Hematopoietic multipotent progenitor cell treated with erythropoietin and hydrocortisone succinate and interleukin-3 and kit ligand, for 4 days (in vitro differentiated cells): Measurements from ENCODE around the gene NPC2.
"Not testable (repeated sequence)": the region's sequence is repeated elsewhere in the genome, so short reads cannot be mapped to it uniquely, and the experiment has no call there.

Source experiments
- DNase-seq: peaks from one replicate; pipeline ENCODE4 v3.0.0-alpha.2; 2015

NPC2 gene

GRCh38 chr14:74464785-74465184 lies 28.3 kb downstream of the NPC2 start:
- DNase-seq: no peak

DNA sequence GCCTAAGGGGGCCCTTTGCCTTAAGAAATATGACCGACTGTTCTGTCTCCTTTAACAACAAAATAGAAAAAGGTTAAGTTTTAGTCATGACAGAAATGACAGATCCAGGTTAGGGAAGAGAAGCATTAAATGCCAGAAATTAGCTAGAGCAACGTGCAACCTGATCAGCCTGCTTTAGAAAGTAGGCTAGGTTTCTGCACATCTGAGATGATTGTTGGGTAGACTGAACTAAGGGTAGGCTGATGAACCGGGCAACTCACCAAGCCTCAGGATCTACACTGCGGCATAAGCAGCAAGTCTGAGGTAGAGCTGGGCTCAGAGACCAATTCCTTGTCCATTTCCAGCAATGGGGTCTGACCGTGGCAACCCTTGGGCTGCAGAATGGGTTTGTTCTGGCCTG lies 29.4 kb downstream of the NPC2 start:
- no peak for DNase-seq

GRCh38 chr14:74462993-74463392 lies 30.1 kb downstream of the NPC2 start:
- DNase-seq: peak; percentile 10

- DNase-seq: peak; percentile 16
Measured at GRCh38 chr14:74459976-74460375, 33.1 kb downstream of the NPC2 start.

- DNase-seq: peak; percentile 79
Measured at GRCh38 chr14:74459289-74459946, 33.7 kb downstream of the NPC2 start.

GRCh38 chr14:74457565-74457895 lies 35.6 kb downstream of the NPC2 start:
- no peak for DNase-seq

- no peak for DNase-seq
Measured at GRCh38 chr14:74456684-74457564, 36.2 kb downstream of the NPC2 start.

- DNase-seq: not testable (repeated sequence)
Measured at GRCh38 chr14:74454397-74454796, 38.7 kb downstream of the NPC2 start.

GRCh38 chr14:74444866-74445265 lies 48.2 kb downstream of the NPC2 start:
- DNase-seq: no peak

DNA sequence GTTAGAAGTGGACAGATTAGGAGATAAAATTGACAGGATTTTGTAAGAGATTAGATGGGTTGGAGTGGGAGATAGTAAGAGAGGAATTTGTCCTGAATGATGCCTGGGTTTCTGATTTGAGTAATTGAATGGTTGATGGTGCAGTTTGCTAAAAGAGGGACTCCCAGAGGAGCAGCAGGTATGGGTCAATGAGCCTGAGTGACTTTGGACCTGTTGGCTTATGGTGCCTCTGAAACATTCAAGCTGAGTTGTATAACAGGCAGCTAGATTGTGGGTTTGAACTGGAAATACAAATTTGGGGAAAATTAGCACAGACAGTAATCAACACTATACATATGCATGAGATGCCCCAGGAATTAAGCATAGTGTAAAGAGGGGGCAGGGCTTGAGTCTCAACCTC lies 50.3 kb downstream of the NPC2 start:
- DNase-seq: no peak

DNA sequence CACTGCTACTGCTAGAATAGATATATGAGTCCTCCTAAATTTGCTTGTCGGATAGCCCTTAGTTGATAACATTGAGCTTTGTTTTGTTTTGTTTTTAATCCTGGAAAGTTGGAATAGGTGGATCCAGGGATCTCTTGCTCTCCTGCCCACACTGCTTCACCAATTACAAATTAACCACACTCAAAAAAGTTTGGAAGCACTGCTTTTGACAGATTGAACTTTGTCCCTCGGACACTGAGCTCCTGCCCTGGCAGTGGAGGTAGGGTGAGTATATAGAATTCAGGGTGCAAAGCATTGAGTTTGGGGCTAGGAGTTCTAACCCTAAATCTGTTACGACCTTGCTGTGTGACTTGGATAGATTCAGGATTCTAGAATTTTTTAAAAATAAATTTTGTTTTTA lies 52.0 kb downstream of the NPC2 start:
- no peak for DNase-seq

DNA sequence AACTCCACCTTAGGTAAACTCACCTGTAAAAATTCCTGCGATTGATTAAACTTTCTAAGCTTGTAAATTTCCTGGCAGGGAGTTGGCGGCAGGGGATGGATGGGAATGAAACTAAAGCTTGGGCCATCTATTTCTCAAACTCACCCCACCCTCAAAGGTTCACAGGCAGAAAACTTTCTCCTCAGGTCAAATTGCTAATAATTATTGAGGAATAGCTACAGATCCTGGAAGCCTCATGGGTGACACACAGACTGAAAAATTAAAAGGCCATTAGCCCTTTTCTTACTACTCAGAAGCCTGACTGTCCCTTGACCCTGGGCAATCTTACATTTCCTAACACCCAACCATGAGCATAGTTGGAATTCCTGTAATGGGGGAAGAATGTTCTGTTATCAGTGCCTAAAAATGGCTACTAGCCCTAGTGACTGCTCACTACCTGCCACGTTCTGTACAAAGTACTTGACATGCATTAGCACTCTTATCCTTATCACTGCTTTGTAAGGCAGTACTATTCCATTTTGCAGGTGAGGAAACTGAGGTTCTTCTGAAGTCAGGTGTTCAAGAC lies 54.7 kb downstream of the NPC2 start:
- DNase-seq: no peak

DNA sequence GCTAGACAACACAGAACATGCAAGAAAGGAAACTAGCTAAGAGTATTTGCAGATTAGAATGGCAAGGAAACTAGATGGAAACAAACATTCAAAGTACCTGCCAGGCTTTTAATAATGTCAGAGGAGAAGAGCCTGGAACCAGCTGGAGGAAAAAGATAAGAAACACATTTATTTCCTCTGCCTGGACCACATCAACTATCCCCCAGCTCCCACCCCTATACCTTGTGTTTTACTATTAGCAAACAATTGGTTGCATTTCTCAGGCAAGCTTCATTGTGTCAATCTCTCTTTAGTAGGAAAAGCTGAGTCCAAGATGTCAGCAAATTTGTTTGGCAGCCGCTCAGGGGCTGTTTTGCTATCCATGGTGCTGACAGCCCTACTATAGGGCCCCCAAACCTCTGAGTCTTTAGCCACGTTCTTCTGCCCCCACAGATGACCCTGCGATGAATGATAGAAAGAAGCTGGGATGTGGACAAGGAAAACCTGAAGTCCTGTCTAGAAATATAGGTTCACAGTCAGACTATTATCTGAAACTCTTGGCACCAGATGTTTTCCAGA lies 55.5 kb downstream of the NPC2 start:
- DNase-seq: peak; percentile 43

DNA sequence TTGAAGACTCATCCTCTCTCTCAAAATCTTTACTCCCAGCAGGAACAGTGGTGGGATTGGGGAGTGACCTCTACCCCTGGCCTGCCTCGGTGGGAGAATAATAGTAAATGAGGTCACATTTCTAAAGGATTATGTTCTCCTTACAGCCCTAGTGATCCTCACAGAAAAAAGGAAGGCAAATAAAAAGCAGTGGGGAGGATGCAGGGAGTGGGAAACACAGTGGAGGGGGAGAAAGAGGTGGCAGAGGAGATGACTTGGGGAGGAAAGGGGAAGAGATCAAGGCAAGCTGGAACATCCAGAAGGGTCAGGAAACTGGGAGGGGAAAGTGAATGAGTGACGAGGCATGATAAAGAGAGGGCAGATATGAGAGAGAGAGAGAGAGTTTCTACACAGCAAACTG lies 58.8 kb downstream of the NPC2 start:
- no peak for DNase-seq

DNA sequence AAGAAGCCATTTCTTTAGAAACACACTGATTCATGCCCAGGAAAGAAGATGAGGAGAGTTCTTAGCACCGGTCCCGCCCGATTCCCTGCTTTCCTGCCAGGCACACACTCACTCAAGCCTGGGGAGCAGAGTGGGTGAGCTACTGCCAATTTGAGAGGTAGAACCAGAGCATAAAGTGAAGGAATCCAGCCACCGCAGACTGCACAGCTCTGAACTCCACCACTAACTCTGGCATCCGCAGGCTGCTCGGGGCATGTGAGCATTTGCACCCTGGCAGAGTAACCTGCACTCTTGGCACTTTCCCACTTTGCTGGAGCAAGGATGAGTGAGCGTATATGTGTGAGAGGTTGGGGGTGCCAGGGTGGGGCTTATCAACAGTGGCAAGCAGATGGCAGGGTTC lies 63.1 kb downstream of the NPC2 start:
- DNase-seq: peak; percentile 12
